SH-SY5Y (cell line): ENCODE results near the gene FXYD7.

Source experiments
- GATA2 ChIP-seq: IDR thresholded peaks from 2 replicates; pipeline ENCODE4 v1.6.1; 2011; ENCODE audit warnings: mild to moderate bottlenecking, low read depth, low read length
- GATA3 ChIP-seq: IDR thresholded peaks from 2 replicates; pipeline ENCODE4 v1.6.1; 2011; ENCODE audit warnings: low read depth, mild to moderate bottlenecking, low read length, moderate library complexity

GRCh38 chr19:35170359-35171061 lies 27.5 kb downstream of the FXYD7 start:
- TF ChIP-seq GATA2 (no peak), GATA3 (no peak)
